HG02885 (cell line): ENCODE results near the gene GPR21.

Experiments used
- ATAC-seq: cut with Tn5 transposase; IDR thresholded peaks from one replicate; pipeline ENCODE4 v1.9.1; 2021; ENCODE audit warnings: mild to moderate bottlenecking; ENCODE audit not compliant: unreplicated experiment, poor library complexity

GPR21 gene

GRCh38 chr9:123062351-123063176, 29.1 kb downstream of the GPR21 start:
- no peak for ATAC-seq

- ATAC-seq, result no peak
Measured at GRCh38 chr9:123063177-123063598, 29.7 kb downstream of the GPR21 start.

DNA sequence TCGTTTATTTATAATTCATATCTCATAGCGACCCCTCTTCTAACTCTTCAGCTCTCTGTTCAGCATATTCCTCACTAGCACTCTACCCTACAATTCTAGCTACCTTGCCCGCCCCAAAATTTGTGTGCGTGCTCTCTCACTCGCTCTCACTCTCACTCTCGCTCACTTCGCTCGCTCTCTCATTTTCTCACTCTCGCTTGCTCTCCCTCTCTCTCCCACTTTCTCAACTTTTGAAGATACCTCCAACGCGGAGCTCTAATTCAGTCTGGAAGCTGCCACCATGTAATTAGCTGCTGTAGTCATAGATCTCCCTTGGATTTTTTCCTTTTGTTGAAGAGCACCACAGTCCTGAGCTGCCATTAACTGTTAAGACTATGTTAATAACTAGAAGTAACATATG, 30.4 kb downstream of the GPR21 start:
- no peak for ATAC-seq

GRCh38 chr9:123064716-123065115, 31.2 kb downstream of the GPR21 start:
- no peak for ATAC-seq

GRCh38 chr9:123065196-123065595, 31.7 kb downstream of the GPR21 start:
- no peak for ATAC-seq

DNA sequence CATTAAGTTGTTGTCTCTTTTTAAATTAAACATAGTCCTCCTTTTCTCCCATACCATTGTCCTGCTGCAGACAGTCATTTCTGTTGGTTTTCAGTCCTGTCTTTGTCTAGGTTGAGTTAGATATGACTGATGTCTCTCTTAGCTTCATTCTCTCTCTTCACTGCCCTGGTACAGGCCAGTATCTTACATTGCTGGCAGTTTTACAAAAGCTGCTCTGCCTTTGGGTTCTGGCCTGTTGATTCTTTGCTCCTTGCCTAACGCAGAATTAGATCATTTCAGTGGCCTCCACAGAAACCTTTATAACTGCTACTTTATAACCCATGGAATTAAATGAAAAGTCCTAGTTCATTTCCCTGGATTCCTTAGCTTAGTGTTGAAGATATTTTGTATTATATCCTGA, 33.7 kb downstream of the GPR21 start:
- ATAC-seq, result no peak

DNA sequence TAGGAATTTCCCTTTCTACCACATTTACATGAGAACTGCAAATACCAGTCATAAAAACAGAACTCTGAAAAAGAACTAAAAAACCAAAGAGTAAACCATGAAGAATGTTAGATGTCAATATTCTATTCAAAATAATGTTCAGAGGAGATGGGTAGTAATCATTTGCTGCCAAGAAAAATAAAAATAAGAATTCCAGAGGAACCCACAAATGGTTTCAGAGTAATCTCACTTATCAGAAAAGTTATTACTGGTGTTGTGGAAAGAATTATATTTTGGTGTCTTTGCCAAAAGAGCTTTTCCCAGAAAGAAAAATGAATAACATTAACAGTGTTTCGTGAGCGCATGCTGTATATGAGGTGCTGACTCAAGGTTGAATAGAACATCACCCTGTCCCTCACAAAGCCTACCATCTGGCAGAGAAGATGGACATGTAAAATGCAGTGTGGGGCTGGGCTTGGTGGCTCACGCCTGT, 35.6 kb downstream of the GPR21 start:
- no peak for ATAC-seq

- no peak for ATAC-seq
Measured at GRCh38 chr9:123070198-123070597, 36.7 kb downstream of the GPR21 start.

GRCh38 chr9:123072407-123072995, 39.0 kb downstream of the GPR21 start:
- ATAC-seq, result no peak

- no peak for ATAC-seq
Measured at GRCh38 chr9:123073441-123073840, 40.0 kb downstream of the GPR21 start.

DNA sequence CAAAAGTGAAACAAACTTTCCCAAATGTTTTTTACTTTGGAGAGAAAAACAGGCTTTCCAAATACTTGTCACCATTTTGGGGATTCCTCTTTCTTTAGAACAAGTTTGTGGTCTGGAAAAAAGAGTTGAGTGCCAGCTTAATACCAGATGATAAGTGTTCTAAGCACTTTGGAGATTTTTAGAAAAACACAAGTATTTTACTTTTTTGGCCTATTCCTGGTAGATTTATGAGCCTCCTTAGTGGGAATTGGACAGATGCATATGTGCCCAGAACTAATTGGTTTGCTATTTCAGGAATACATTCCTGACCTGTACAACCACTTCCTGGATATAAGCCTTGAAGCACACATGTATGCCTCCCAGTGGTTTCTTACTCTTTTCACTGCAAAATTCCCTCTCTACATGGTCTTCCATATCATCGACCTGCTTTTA, 40.5 kb downstream of the GPR21 start:
- no peak for ATAC-seq

DNA sequence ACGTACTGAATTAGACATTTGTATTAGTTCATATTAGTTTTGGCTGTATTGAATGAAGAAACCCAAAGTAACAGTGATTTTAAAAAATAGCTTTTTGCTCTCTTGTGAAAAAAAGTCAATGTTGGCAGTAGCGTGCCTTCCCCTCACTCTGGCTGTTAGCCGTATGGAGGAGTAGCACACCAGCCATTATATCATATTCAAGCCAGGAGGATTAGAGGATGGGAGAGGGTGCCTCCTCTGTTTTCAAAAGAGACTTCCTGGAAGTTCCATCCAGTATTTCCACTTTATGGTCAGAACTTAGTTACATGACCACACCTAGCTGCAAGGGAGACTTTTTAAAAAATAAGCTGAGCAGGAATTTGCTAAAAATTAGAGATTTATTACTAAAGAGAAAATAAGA, 41.2 kb downstream of the GPR21 start:
- ATAC-seq, result no peak

DNA sequence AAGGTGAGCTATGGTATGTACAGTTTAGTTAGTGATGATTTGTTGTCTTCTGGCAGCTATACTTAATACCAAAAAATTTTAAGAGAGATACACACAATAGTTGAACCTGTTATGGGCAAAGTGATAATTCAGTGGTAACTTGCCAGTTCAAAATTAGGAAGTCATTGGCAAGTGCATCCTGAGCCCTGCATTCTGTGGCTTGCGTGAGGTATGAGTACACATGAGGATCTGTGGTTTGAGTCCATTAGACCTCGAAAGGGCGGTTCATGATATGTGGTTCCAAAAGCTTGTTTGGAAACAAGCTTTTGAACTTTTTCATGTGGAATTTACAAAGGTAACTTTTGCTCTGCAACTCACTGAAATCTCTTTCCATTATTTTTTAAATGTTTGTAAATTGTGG, 47.0 kb downstream of the GPR21 start:
- no peak for ATAC-seq

GRCh38 chr9:123081824-123082223, 48.4 kb downstream of the GPR21 start:
- no peak for ATAC-seq

- ATAC-seq, result no peak
Measured at GRCh38 chr9:123083680-123084079, 50.2 kb downstream of the GPR21 start.

- no peak for ATAC-seq
Measured at GRCh38 chr9:123084256-123084655, 50.8 kb downstream of the GPR21 start.
